GM12878 (cell line): ENCODE measurements around the gene SMTNL2. TPM values are rescaled to one million over a fixed set of nuclear protein-coding genes. Genes with fewer than 3 reads are reported as not detected.

Experiments
- ATAC-seq: fragments of 200-7000 bp; cut with Tn5 transposase; 3 replicates; pipeline ENCODE4 v1.9.1; 2020; ENCODE audit warnings: mild to moderate bottlenecking, moderate library complexity
- BruUV-seq: library from RNA; stranded (reverse); fragments of 400-500 nt; replicated peaks from 2 replicates; lab custom pipeline; 2021; lab: Mats Ljungman, UMichigan
- CTCF ChIA-PET: fragments of 300-600 bp; sonication (Branson Sonifier 250); formaldehyde crosslinking; extraction: SDS; loops from one replicate; lab custom pipeline; 2021; ENCODE audit warnings: inconsistent platforms; lab: Yijun Ruan, JAX
- POLR2A ChIA-PET: fragments of 350-600 bp; formaldehyde crosslinking; extraction: SDS; loops from one replicate; lab custom pipeline; 2021; ENCODE audit warnings: inconsistent platforms; lab: Charles Lee
- RAD21 ChIA-PET: fragments of 300-600 bp; sonication (Branson Sonifier 250); formaldehyde crosslinking; loops from one replicate; lab custom pipeline; 2023; ENCODE audit warnings: antibody characterized with exemption; ENCODE audit not compliant: unreplicated experiment; lab: Charles Lee
- SMC1A ChIA-PET: fragments of 300-600 bp; sonication (Branson Sonifier 250); formaldehyde crosslinking; loops from one replicate; lab custom pipeline; 2023; ENCODE audit not compliant: unreplicated experiment, uncharacterized antibody; lab: Charles Lee
- DNase-seq: peaks from one replicate; pipeline ENCODE4 v3.0.0-alpha.2; 2011; ENCODE audit warnings: low read depth, low spot score
- FAIRE-seq: peaks from 3 replicates; lab custom pipeline; 2011; peaks lifted over from hg19 to GRCh38; lab: Jason Lieb, UNC
- H2AFZ ChIP-seq: 2 replicates; pipeline ENCODE4 v1.6.0; 2011; ENCODE audit warnings: low read depth, low read length, control low read depth; ENCODE audit not compliant: control insufficient read depth
- H3K27ac ChIP-seq: 2 replicates; pipeline ENCODE4 v1.5.1; 2011; ENCODE audit warnings: control low read depth; ENCODE audit not compliant: control insufficient read depth, insufficient read depth
- H3K27me3 ChIP-seq, 2 experiments: replicated peaks in 1 of 2; 2 replicates each; pipeline versions ENCODE4 v1.6.0 to v1.6.1; 2011; ENCODE audit warnings: low read length in 1 of 2; ENCODE audit not compliant: control insufficient read depth in 2 of 2, insufficient read depth in 2 of 2
- H3K36me3 ChIP-seq, 2 experiments: 2 replicates each; pipeline ENCODE4 v1.5.1; 2011; ENCODE audit warnings: low read length in 1 of 2; ENCODE audit not compliant: control insufficient read depth in 2 of 2, insufficient read depth in 2 of 2
- H3K4me1 ChIP-seq: 2 replicates; pipeline ENCODE4 v1.6.1; 2011; ENCODE audit warnings: mild to moderate bottlenecking, low read length, moderate library complexity, mixed read lengths; ENCODE audit not compliant: control insufficient read depth, insufficient read depth
- H3K4me2 ChIP-seq: 2 replicates; pipeline ENCODE4 v1.6.0; 2011; ENCODE audit warnings: control low read depth; ENCODE audit not compliant: control insufficient read depth, insufficient read depth
- H3K4me3 ChIP-seq: fragments of 200-600 bp; sonication (generic); 2 replicates; pipeline ENCODE4 v1.5.1; 2016
- H3K79me2 ChIP-seq: 2 replicates; pipeline ENCODE4 v1.6.0; 2011; ENCODE audit warnings: low read length; ENCODE audit not compliant: control insufficient read depth, insufficient read depth
- H3K9ac ChIP-seq: 2 replicates; pipeline ENCODE4 v1.8.0; 2011; ENCODE audit warnings: low read length, control low read depth, mixed read lengths; ENCODE audit not compliant: control insufficient read depth, insufficient read depth
- H3K9me3 ChIP-seq: replicated peaks from 3 replicates; pipeline ENCODE4 v1.5.1; 2011; ENCODE audit warnings: mild to moderate bottlenecking, low read length; ENCODE audit not compliant: control insufficient read depth, insufficient read depth
- H4K20me1 ChIP-seq: 2 replicates; pipeline ENCODE4 v1.6.0; 2011; ENCODE audit not compliant: control insufficient read depth, insufficient read depth
- ASH2L ChIP-seq: fragments of 300-600, 200-600 bp; sonication (generic); IDR thresholded peaks from 2 replicates; pipeline ENCODE4 v1.6.1; 2017; ENCODE audit warnings: low read depth, mild to moderate bottlenecking, borderline replicate concordance
- BHLHE40 ChIP-seq, 2 experiments: fragments of 450-650 bp in 1 of 2; IDR thresholded peaks; 2 replicates each; pipeline ENCODE4 v1.6.1; 2011 to 2017; ENCODE audit warnings: low read depth in 2 of 2, borderline replicate concordance in 1 of 2, improper control_type of control experiment in 1 of 2, low read length in 1 of 2, mild to moderate bottlenecking in 1 of 2
- CHD4 ChIP-seq: fragments of 200-600 bp; sonication (generic); IDR thresholded peaks from 2 replicates; pipeline ENCODE4 v1.6.1; 2016; ENCODE audit warnings: mild to moderate bottlenecking
- CREM ChIP-seq: IDR thresholded peaks from 2 replicates; pipeline ENCODE4 v1.6.1; 2014; ENCODE audit warnings: antibody characterized with exemption, low read depth
- ETV6 ChIP-seq, 2 experiments: fragments of 450-650 bp in 1 of 2; IDR thresholded peaks in 1 of 2; conservative IDR thresholded peaks in 1 of 2; 2 replicates each; pipeline ENCODE4 v1.6.1; 2014; ENCODE audit warnings: antibody characterized with exemption in 1 of 2, borderline replicate concordance in 1 of 2, low read depth in 1 of 2, mild to moderate bottlenecking in 1 of 2, moderate library complexity in 1 of 2
- FOXK2 ChIP-seq: fragments of 450-650 bp; IDR thresholded peaks from 2 replicates; pipeline ENCODE4 v1.6.1; 2017; ENCODE audit warnings: mild to moderate bottlenecking, moderate library complexity
- MEF2B ChIP-seq: fragments of 450-650 bp; IDR thresholded peaks from 2 replicates; pipeline ENCODE4 v1.6.1; 2018; ENCODE audit warnings: mild to moderate bottlenecking, moderate library complexity; ENCODE audit not compliant: partially characterized antibody, poor library complexity, severe bottlenecking
- MYB ChIP-seq: fragments of 150-350 bp; IDR thresholded peaks from 2 replicates; pipeline ENCODE4 v1.6.1; 2014; ENCODE audit warnings: mild to moderate bottlenecking, low read depth, low read length, borderline replicate concordance
- NR2C2 ChIP-seq: IDR thresholded peaks from 2 replicates; pipeline ENCODE4 v1.6.1; 2011; ENCODE audit warnings: borderline replicate concordance, low read depth; ENCODE audit not compliant: control insufficient read depth, insufficient read length
- NRF1 ChIP-seq: conservative IDR thresholded peaks from 2 replicates; pipeline ENCODE4 v1.6.1; 2011; ENCODE audit warnings: mild to moderate bottlenecking, low read depth, low read length, improper control_type of control experiment
- SMAD1 ChIP-seq: fragments of 450-650 bp; IDR thresholded peaks from 2 replicates; pipeline ENCODE4 v1.6.1; 2018; ENCODE audit warnings: mild to moderate bottlenecking, low read depth; ENCODE audit not compliant: partially characterized antibody
- WGBS: methylation state at CpG from one replicate; pipeline ENCODE4 v1.1.6; 2016; ENCODE audit warnings: low lambda C conversion rate; ENCODE audit not compliant: insufficient replicate concordance, insufficient coverage; ENCODE audit errors: missing lambda C conversion rate; 5-methylcytosine and 5-hydroxymethylcytosine counted together
- in situ Hi-C: fragments of 300-500 bp; cut with MboI; formaldehyde crosslinking; loops from 9 replicates; pipeline ENCODE4 v1.14.3; 2018; ENCODE audit warnings: mixed read lengths
- intact Hi-C: fragments of 100-400 bp; cut with micrococcal nuclease; formaldehyde crosslinking; loops from one replicate; pipeline ENCODE4 v1.14.2; 2022; ENCODE audit not compliant: unreplicated experiment
- polyA plus RNA-seq, 11 experiments: library from polyadenylated mRNA; depleted of rRNA in 4 of 11; unstranded in 6 of 11; stranded (reverse) in 5 of 11; fragments of >200 nt; fragmentation: Nextera tagmentation in 4 of 11; fragmentation: Illumina TruSeq in 1 of 11; extraction: Ambion mirVana in 4 of 11; extraction: Trizol in 1 of 11; gene quantifications; 1 replicate in 1 of 11; 2 replicates in 10 of 11; pipeline versions ENCODE4 v1.2.1 to v1.2.3, GENCODE V29; 2011 to 2016; ENCODE audit warnings: inconsistent platforms in 2 of 11, missing spikeins in 2 of 11, low read depth in 1 of 11
- total RNA-seq, 4 experiments: library from RNA; depleted of rRNA in 3 of 4; stranded (reverse); fragments of >200 nt in 3 of 4; fragmentation: Illumina TruSeq in 1 of 4; extraction: Trizol in 1 of 4; gene quantifications; 2 replicates each; pipeline versions ENCODE4 v1.2.1 to v1.2.3, GENCODE V29; 2013 to 2021
- TF ChIP-seq, protein P1 (sequence below): fragments of 450-650 bp; IDR thresholded peaks from 2 replicates; pipeline ENCODE4 v1.6.1; 2017; ENCODE audit warnings: mild to moderate bottlenecking
- TF ChIP-seq, protein P2 (sequence below): fragments of 450-650 bp; IDR thresholded peaks from 2 replicates; pipeline ENCODE4 v1.6.1; 2016; ENCODE audit warnings: mild to moderate bottlenecking

Gene SMTNL2
- total and polyA plus RNA-seq, 10 of the 15 experiments (the other 5 are each of a cell fraction or from before 2014, with no cell fraction given) = not detected

DNA sequence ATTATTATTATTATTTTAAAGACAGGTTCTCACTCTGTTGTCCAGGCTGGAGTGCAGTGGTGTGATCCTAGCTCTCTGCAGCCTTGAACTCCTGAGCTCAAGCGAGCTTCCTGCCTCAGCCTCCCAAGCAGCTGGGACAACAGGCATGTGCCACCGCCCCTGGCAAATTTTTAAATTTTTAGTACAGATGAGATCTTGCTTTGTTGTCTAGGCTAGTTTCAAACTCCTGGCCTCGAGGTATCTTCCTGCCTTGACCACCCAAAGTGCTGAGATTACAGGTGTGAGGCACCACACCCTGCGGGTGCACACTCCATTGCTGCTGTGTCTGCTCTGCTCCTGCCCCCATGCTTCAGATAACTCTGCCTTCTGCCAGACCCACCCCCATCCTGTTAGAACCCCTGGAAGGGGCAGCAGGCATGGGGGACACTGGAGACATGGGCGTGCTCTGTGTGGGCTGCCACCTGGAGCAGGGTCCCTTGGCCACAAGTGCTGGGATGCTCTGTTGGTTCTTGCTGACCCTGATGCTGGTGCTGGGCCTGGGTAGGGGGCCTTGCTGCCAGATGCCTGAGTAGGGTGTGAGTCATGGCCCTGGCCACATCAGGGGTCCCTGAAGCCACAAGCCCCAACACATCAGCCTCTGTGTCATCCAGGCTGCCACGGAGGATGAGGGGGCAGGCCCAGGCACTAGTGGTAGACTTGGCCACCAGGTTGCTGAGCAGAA is 26.5 kb upstream of the SMTNL2 start:
- Histone ChIP-seq H3K9me3 (no peaks in the 10 kb centered on the region), H4K20me1 (no peaks in the 10 kb centered on the region), H3K36me3 (peaks cover 0 to 4% of the 10 kb centered on the region in 2 experiments; a peak in 2 of 4 replicates), H3K4me3 (no peak overlapping the region), H3K4me2 (no peak overlapping the region), H2AFZ (no peak overlapping the region), H3K9ac (no peak overlapping the region), H3K27me3 (no peaks in the 10 kb centered on the region), H3K79me2 (peaks cover 27% of the 10 kb centered on the region), H3K4me1 (peaks cover 44% of the 10 kb centered on the region), H3K27ac (no peak overlapping the region)
- no peak for FAIRE-seq
- DNase-seq = no peak
- ChIA-PET SMC1A (no interaction called here), RAD21 (interaction anchor here (0.6 to 1.0 kb wide), 2 partner anchors 9 to 16 kb away, joined by 3 to 4 read pairs; no protein-coding TSS in a partner anchor), POLR2A (interaction anchor here (0.7 kb wide), 1 partner anchor 270 kb away, joined by 5 read pairs; no protein-coding TSS in a partner anchor), CTCF (interaction anchor here (0.9 to 5.8 kb wide), 4 partner anchors 10 to 352 kb away, joined by 3 to 60 read pairs (median 6); no protein-coding TSS in a partner anchor)
- intact Hi-C loops (no loop called here), in situ Hi-C loops (no loop called here)
- TF ChIP-seq FOXK2 (no peak), CHD4 (no peak), SMAD1 (no peak), BHLHE40 (IDR thresholded peaks at IDR 0.05; ENCODE audit: borderline replicate concordance in 1 of 2, low read depth in 2 of 2, low read length in 1 of 2) (no peak), CREM (no peak), NR2C2 (no peak), MEF2B (no peak), NRF1 (no peak), ETV6 (conservative IDR thresholded peaks at IDR 0.05 in 1 of 2, IDR thresholded peaks at IDR 0.05 in 1 of 2; ENCODE audit: borderline replicate concordance in 1 of 2, low read depth in 1 of 2) (no peak), MYB (no peak), ASH2L (no peak)
- TF ChIP-seq, protein P1, sequence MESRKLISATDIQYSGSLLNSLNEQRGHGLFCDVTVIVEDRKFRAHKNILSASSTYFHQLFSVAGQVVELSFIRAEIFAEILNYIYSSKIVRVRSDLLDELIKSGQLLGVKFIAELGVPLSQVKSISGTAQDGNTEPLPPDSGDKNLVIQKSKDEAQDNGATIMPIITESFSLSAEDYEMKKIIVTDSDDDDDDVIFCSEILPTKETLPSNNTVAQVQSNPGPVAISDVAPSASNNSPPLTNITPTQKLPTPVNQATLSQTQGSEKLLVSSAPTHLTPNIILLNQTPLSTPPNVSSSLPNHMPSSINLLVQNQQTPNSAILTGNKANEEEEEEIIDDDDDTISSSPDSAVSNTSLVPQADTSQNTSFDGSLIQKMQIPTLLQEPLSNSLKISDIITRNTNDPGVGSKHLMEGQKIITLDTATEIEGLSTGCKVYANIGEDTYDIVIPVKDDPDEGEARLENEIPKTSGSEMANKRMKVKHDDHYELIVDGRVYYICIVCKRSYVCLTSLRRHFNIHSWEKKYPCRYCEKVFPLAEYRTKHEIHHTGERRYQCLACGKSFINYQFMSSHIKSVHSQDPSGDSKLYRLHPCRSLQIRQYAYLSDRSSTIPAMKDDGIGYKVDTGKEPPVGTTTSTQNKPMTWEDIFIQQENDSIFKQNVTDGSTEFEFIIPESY = no peak
- TF ChIP-seq, protein P2, sequence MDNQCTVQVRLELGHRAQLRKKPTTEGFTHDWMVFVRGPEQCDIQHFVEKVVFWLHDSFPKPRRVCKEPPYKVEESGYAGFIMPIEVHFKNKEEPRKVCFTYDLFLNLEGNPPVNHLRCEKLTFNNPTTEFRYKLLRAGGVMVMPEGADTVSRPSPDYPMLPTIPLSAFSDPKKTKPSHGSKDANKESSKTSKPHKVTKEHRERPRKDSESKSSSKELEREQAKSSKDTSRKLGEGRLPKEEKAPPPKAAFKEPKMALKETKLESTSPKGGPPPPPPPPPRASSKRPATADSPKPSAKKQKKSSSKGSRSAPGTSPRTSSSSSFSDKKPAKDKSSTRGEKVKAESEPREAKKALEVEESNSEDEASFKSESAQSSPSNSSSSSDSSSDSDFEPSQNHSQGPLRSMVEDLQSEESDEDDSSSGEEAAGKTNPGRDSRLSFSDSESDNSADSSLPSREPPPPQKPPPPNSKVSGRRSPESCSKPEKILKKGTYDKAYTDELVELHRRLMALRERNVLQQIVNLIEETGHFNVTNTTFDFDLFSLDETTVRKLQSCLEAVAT = no peak
- no peak for ATAC-seq
- no TSS peak for BruUV-seq
- 82% methylated on average over 6 of the region's 6 CpGs for WGBS
